ENCODE measurements around the gene CDH4. TPM values are rescaled to one million over a fixed set of nuclear protein-coding genes. Genes with fewer than 3 reads are reported as not detected.

Gene CDH4
- total and polyA plus RNA-seq, 2 donors from 2014 or later, result 1.1 TPM; not detected in 1

DNA sequence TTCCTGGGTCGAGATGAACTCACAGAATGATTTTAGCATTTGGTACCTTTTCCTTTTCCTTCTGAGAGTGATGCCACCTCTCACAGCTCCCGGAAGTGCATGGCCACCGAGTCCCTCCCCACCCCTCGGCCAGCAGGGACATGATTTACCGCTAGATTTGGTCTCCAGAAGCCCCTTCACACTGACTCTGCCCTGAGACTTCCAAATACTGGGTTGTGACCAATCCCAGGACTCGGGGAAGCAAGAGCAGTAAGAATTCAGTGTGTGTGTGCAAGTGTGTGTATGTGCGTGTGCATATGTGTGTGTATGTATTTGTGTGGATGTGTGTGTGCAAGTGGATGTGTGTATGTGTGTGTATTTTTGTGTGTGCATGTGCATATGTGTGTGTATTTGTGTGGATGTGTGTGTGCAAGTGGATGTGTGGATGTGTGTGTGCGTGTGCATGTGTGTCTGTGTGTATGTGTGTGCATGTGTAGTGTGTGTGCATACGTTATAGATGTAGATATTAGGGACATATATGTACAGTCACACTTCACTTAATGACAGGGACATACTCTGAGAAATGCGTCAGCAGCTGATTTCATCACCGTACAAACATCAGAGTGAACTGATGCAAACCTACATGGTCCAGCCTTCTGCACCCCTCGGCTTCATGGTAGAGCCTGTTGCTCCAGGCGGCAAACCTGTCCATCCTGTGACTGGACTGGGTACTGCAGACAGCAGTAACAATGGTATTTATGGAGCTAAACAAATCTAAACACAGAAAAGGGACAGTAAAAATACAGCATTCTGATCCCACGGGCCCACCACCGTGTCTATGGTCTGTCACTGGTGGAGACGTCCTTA is 439.2 kb downstream of the CDH4 start:
- FAIRE-seq, result no peak
- Histone ChIP-seq H3K27me3 (ENCODE audit: control insufficient read depth, insufficient read depth, low read length) (no peaks in the 10 kb centered on the region), H3K4me1 (ENCODE audit: control insufficient read depth in 2 of 3, insufficient read depth in 2 of 3, low read depth in 1 of 3, low read length in 3 of 3) (no peaks in the 10 kb centered on the region)

DNA sequence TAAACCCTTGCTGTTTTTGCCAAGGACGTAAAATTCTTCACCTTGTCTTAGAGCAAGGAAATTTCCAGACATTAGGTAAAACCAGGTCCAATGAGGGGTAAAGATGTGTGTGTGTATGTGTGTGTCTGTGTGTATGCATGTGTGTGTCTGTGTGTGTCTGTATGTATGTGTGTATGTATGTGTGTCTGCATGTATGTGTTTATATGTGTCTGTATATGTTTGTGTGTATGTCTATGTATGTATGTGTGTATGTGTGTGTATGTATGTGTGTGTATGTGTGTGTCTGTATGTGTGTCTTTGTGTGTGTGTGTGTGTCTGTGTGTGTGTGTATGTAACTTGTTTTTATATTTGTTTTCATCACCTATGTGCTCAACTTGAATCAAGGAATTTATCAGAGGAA is 439.9 kb downstream of the CDH4 start:
- Histone ChIP-seq H3K4me3 (ENCODE audit: low read length in 3 of 3) (no peak overlapping the region), H3K9ac (ENCODE audit: low read length in 3 of 3) (no peak overlapping the region), H3K4me1 (ENCODE audit: control insufficient read depth in 2 of 3, insufficient read depth in 2 of 3, low read depth in 1 of 3, low read length in 3 of 3) (no peaks in the 10 kb centered on the region), H3K9me3 (ENCODE audit: control insufficient read depth in 2 of 3, insufficient read depth in 1 of 3, low read length in 3 of 3) (no peaks in the 10 kb centered on the region), H3K27me3 (ENCODE audit: control insufficient read depth, insufficient read depth, low read length) (no peaks in the 10 kb centered on the region), H3K27ac (ENCODE audit: low read depth in 2 of 2, low read length in 2 of 2) (no peak overlapping the region), H3K36me3 (ENCODE audit: control insufficient read depth in 2 of 3, insufficient read depth in 3 of 3, low read length in 3 of 3) (no peaks in the 10 kb centered on the region)
- TF ChIP-seq, protein P1, sequence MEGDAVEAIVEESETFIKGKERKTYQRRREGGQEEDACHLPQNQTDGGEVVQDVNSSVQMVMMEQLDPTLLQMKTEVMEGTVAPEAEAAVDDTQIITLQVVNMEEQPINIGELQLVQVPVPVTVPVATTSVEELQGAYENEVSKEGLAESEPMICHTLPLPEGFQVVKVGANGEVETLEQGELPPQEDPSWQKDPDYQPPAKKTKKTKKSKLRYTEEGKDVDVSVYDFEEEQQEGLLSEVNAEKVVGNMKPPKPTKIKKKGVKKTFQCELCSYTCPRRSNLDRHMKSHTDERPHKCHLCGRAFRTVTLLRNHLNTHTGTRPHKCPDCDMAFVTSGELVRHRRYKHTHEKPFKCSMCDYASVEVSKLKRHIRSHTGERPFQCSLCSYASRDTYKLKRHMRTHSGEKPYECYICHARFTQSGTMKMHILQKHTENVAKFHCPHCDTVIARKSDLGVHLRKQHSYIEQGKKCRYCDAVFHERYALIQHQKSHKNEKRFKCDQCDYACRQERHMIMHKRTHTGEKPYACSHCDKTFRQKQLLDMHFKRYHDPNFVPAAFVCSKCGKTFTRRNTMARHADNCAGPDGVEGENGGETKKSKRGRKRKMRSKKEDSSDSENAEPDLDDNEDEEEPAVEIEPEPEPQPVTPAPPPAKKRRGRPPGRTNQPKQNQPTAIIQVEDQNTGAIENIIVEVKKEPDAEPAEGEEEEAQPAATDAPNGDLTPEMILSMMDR (IDR thresholded peaks at IDR 0.05; ENCODE audit: borderline replicate concordance, extremely low read depth, insufficient read depth), result no peak
- intact Hi-C loops (cut with DNase I), result no loop called here
- FAIRE-seq (no peak), DNase-seq (no peak)

More for the DNA sequence above, 439.2 kb downstream of the CDH4 start:
- peak in 1 of 5 donors; percentile 31 for DNase-seq
- Histone ChIP-seq H3K36me3 (ENCODE audit: control insufficient read depth in 2 of 3, insufficient read depth in 3 of 3, low read length in 3 of 3) (no peaks in the 10 kb centered on the region), H3K9ac (ENCODE audit: low read length in 3 of 3) (no peak overlapping the region), H3K9me3 (ENCODE audit: control insufficient read depth in 2 of 3, insufficient read depth in 1 of 3, low read length in 3 of 3) (no peaks in the 10 kb centered on the region), H3K4me3 (ENCODE audit: low read length in 3 of 3) (no peak overlapping the region), H3K27ac (ENCODE audit: low read depth in 2 of 2, low read length in 2 of 2) (no peak overlapping the region)
- TF ChIP-seq, protein P1 (IDR thresholded peaks at IDR 0.05; ENCODE audit: borderline replicate concordance, extremely low read depth, insufficient read depth), result no peak
- intact Hi-C loops (cut with DNase I), result no loop called here

DNA sequence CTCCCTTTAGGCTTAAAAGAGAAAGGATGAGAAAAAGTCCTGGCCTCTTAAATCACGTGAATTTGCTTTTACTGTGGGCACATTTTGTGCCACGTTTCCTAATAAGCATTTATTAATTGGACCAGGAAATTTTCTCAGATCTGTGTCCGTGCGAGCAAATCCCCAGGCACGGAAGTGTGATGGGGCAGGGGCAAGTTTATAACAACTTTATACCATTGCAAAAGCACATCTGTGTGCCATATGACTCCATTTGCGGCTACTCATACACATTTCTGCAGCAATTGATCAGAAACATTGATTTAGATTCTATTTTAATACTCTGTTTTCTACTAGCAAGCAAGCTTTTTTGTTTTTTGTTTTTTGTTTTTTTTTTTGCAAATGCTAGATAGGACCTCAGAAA is 440.4 kb downstream of the CDH4 start:
- Histone ChIP-seq H3K36me3 (ENCODE audit: control insufficient read depth in 2 of 3, insufficient read depth in 3 of 3, low read length in 3 of 3) (no peaks in the 10 kb centered on the region), H3K9me3 (ENCODE audit: control insufficient read depth in 2 of 3, insufficient read depth in 1 of 3, low read length in 3 of 3) (no peaks in the 10 kb centered on the region), H3K9ac (ENCODE audit: low read length in 3 of 3) (no peak overlapping the region), H3K4me1 (ENCODE audit: control insufficient read depth in 2 of 3, insufficient read depth in 2 of 3, low read depth in 1 of 3, low read length in 3 of 3) (no peaks in the 10 kb centered on the region), H3K4me3 (ENCODE audit: low read length in 3 of 3) (no peak overlapping the region), H3K27me3 (ENCODE audit: control insufficient read depth, insufficient read depth, low read length) (no peaks in the 10 kb centered on the region), H3K27ac (ENCODE audit: low read depth in 2 of 2, low read length in 2 of 2) (no peak overlapping the region)
- no peak for DNase-seq
- no peak for FAIRE-seq
- TF ChIP-seq, protein P1 (IDR thresholded peaks at IDR 0.05; ENCODE audit: borderline replicate concordance, extremely low read depth, insufficient read depth), result no peak
- intact Hi-C loops (cut with DNase I), result no loop called here

Measured in kidney (tissue), 14 donors.